Measurements from ENCODE around the gene REG3A. TPM values are rescaled to one million over a fixed set of nuclear protein-coding genes. Genes with fewer than 3 reads are reported as not detected.

Gene REG3A
- total RNA-seq, 1 experiment from 2014 or later, result not detected

GRCh38 chr2:79120194-79120713, 39.3 kb downstream of the REG3A start, which contains the start of gene REG1A:
REG1A (plus strand) TSS chr2:79120488; CDS start chr2:79120862, 374 bp downstream.
- DNase-seq (ENCODE audit: low read depth), result no peak

GRCh38 chr2:79116997-79117928, 42.3 kb downstream of the REG3A start:
- DNase-seq (ENCODE audit: low read depth), result no peak

GRCh38 chr2:79114797-79115494, 44.6 kb downstream of the REG3A start:
- no peak for DNase-seq (ENCODE audit: low read depth)

GRCh38 chr2:79112269-79112668, 47.3 kb downstream of the REG3A start:
- no peak for DNase-seq (ENCODE audit: low read depth)

Other genes with a start within 250 kb of the REG3A start
- gene REG3G, start 134.1 kb downstream of the REG3A start, total RNA-seq (2014; rRNA removed; shearing (Covaris generic)), result not detected in 2 replicates
- gene REG1B, start 71.8 kb downstream of the REG3A start, total RNA-seq (2014; rRNA removed; shearing (Covaris generic)), result not detected in 2 replicates
- gene REG1A, start 39.3 kb downstream of the REG3A start, total RNA-seq (2014; rRNA removed; shearing (Covaris generic)), result not detected in 2 replicates

Measured in RPMI7951 (cell line).